ENCODE measurements around the gene TXNL4A.

Gene TXNL4A

DNA sequence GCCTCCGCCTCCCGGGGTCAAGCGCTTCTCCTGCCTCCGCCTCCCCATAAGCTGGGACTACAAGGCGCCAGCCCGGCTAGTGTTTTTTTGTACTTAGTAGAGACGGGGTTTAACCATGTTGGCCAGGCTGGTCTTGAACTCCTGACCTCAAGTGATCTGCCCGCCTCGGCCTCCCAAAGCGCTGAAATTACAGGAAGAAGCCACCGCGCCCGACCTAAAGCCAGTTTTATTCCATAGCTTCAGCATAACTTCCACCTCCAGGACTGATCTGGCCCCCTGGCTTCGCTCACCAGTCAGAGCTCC, 783 bp upstream of the TXNL4A start:
- no peak for FAIRE-seq

DNA sequence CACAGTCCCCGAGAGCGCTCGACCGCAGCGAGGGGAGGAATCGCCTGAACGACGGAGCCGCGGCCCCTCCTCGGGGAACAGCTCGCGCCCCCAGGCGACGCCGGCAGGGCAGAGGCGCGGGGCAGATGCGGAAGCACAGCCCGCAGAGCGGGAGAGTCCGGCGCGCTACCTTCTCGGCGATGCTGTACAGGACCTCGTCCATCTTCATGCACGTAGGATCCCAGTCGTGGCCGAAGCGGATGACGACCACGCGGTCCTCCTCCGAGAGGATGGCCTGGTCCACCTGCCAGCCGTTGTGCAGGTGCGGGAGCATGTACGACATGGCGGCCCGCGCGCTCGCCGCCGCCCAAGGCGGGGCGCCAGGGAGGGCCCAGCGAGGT, 302 bp downstream of the TXNL4A start:
- no peak for FAIRE-seq

DNA sequence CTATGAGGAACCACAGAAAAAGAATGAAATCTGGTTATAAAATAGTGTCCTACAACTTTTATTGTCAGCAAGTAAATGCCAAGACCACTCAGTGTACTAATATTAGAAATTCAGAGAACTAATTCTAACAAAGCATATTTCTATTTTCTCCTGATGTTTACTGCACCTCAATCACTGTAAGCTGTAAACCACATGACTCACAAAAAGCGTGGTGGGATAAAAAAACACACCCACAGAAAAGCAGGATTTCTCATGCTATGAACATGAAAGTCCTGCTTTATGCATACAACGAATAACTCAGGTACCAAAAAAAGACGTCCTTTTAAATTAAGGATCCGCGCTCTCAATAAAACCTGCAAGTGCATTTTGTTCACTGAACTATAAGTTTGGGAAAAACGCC, 797 bp downstream of the TXNL4A start:
- FAIRE-seq = no peak

DNA sequence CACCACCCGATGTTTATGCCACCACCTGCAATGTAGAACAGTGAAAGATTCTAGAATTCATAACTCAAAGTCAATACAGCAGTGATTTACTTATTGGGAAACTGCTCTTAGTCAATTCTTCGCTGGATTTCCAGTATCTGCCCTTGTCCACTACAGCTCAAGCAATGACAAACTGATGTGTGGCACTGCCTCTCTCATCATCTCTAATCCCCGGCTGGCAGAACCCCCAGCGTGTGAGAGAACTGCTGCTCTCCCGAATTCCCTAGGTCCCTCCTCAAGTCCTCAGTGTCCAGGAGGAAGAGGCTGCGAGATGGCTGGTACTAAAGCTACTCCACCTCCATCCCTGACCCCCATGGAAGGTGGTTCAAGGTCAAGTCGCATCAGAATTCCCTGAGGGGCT, 1.6 kb downstream of the TXNL4A start:
- no peak for FAIRE-seq

DNA sequence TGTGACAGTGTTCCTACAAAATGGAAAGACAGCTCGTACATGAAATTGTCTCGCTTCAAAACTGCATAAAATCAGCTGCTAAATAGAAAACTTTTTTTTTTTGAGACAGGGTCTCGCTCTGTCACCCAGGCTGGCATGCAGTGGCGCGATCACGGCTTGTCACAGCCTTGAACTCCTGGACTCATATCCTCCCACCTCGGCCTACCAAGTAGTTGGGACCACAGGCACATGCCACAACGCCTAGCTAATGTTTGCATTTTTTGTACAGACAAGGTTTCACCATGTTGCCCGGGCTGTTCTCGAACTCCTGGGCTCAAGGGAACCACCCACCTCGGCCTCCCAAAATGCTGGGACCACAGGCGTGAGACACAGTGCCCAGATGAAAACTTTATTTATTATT, 3.2 kb downstream of the TXNL4A start:
- FAIRE-seq = no peak

DNA sequence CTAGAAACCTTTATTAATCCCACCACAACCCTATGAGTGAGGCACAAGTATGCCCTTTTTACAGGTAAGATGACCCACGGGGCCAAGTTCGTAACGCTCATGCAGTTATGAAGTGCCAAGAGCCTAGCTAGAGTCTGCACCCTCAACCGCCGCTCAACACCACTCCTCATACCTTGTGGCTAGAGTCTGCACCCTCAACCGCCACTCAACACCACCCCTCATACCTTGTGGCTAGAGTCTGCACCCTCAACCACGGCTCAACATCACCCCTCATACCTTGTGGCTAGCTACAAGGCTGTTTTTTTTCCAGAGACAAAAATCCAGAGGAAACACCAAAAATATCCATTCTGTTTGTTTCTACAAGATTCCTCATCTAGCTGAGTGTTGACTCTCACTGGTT, 4.6 kb downstream of the TXNL4A start:
- no peak for FAIRE-seq

DNA sequence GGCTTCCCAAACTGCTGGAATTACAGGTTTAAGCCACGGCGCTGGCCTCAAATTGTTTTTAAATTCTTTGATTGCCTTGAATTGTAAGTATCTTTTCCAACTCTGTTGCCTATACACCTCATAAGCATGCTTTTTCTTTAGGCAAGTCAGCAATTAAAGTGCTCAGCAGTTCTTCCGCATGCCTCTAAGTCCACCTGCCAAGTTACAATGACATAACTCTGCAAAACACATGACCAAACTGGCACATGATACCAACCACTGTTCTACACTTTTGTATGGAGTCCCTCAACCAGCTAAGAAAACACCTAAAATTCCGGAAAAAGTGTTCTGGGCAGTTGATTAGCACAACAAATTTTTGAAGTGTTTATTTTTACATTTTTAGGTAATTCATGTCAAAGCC, 5.1 kb downstream of the TXNL4A start:
- FAIRE-seq = no peak

DNA sequence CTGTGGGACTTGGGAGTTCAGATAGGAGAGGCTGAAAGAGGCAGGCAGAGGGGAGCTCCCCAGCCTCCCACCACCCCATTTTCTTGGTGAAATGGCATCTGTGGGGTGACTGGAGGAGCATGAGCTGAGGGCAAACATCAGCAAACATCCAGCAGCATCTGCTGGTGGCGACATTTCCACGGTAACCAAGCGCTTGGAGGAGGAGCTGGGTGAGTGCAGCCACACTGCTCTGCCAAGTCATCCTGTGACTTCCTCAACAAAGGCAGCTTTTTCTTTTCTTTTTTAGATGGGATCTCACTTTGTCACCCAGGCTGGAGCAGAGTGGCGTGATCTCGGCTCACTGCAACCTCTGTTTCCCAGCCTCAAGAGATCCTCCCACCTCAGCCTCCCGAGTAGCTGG, 5.6 kb downstream of the TXNL4A start:
- FAIRE-seq = no peak

DNA sequence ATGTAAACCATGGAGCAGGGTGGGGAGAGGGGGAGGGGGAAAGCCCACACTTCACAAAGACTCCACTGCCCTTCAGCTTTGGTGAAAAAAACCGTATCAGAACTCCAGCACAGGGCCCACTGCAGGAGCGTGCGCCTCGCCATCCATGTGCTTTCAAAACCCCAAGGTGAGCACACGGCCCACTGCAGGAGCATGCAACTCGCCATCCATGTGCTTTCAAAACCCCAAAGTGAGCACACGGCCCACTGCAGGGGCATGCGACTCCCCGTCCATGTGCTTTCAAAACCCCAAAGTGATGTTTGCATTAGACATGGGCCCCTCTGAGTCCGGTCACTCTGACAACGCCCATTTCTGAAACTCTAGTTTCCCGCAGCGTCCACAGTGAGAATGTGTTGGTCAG, 7.8 kb downstream of the TXNL4A start:
- FAIRE-seq = no peak

DNA sequence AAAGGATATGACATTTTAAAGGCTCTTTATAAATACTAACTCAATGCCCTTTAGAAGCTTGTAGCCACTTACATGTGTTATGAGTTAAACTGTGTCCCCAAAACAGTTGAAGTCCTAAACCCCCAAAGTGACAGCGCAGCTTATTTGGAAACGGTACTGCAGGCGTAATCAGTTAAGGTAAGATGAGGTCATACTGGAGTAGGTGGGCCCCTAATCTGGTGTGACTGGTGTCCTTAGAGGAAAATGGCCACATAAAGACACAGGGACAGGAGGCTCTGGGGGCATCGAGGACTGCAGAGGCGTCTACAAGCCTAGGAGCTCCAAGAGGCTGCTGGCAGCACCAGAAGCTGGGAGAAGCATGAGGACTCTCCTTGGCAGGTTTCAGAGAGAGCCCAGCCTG, 8.5 kb downstream of the TXNL4A start:
- FAIRE-seq = no peak

DNA sequence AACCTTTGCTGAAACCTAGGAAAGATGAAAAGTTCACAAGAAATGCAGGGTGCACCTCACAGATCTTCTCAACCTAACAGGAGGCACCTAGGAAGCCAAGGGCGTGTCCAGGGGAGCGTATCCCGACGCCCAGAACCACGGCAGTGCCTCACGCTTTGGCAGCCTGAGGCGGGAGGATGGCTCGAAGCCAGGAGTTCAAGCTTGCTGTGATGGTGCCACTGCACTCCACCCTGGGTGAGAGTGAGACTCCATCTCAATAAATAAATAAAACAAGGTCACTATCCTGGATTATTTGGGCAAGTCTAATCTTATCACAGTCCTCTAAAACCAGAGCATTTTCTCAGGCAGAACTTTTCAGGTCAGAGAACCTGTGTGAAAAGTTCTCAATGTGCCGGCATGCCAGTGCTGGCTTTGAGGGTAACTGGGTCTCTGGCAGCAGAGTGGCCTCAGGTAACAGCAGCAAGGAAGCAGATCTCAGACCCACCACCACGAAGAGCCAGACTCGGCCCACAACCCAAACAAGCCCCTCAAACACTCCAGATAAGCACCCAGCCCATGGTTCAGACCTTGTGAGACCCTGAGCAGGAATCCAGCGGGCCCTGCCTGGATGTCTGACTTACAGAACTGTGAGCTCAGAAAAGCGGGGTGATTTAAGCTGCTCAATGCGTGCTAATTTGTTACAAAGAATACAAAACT, 12.2 kb downstream of the TXNL4A start:
- FAIRE-seq = no peak

DNA sequence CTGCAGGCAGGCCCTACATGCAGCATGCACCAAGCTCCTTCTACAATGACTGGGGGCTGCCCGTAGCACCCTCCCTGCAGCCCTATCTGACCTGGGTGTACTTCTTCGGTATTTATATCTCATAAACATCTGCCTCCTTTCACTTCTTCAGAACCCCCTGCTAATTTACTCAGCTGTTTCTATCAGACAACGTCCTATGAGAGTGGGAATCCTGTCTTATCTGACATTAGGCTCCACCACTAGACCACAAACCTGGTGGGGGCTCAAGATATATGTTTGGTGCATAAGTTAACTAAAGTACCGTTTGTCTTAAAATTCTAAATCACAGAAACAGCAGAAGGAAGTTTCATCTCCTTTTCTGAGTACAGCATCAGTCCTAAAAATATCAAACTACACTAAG, 13.3 kb downstream of the TXNL4A start:
- no peak for FAIRE-seq

DNA sequence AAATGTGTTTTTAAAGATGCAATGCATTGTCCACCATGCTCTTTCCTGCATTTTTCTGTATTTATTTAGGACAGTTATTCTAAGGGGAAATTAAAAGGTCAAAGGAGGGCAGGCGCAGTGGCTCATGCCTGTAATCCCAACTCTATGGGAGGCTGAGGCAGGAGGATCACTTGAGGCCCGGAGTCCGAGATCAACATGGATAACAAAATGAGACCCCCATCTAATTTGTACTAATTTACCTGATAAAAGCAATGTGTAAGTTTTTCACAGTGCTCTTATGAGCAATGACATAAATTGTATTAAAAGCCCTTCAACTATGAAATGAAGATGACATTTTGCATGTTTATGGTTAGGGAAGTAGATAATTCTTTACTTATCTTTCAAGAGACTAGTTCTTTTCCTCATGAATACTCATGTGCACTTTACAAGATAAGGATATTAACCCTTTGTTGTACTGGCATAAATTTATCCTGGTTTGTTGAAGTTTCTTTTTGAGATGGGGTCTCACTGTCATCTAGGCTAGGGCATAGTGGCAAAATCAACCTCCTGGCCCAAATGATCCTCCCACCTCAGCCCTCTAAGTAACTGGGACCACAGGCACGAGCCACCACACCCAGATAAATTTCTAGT, 14.2 kb downstream of the TXNL4A start:
- FAIRE-seq = no peak

DNA sequence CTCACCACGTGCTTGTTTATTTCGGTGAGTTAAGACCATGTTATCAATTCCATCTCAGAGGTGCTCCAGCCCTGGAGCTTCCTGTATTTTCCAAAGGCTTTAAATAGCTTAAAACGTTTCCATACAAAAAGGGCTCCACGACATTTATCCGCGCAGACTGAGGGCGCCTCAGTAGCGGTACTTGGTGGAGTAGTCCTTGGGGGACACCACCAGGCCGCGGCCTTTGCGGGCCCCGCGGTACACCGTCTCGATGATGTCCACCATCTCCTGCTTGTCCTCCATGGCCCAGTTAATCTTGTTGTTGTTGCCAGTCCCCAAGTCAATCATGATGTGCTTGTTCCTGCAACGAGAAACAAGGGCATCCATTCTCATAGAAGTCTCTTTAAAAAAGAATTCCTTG, 14.8 kb downstream of the TXNL4A start:
- no peak for FAIRE-seq

DNA sequence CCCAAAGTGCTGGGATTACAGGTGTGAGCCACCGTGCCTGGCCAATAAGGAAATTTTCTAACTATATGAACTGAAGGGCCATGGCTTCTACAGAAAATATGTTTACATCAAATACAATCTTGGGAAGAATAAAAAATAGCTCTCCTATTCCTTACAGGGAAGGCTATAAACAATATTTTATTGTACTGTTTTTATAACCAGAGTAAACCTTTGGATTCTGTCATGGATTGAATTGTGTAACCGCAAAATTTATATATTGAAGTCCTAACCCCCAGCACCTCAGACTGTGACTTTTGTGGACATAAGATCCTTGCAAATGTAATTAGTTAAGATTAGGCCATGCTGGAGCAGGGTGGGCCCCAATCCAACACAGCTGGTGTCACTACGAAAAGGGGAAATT, 15.6 kb downstream of the TXNL4A start:
- no peak for FAIRE-seq

DNA sequence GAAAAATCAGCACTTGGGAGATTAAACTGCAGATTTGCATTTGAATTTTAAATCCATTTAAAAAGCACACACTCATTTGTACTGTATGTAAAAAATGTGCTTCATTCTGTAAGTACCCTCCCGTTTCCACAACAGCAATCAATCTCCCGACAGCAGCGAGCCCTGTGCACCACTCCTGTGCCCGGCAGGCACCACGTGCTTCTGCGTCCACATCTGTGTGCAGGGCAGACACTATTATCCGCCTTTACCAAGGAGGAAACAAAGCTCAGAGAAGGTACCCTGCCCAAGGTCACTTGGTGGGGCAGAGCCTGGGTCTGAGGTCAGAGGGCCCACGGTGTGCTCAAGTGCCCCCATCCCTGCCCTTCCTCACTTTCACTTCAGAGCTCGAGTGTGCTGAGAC, 16.4 kb downstream of the TXNL4A start:
- no peak for FAIRE-seq

DNA sequence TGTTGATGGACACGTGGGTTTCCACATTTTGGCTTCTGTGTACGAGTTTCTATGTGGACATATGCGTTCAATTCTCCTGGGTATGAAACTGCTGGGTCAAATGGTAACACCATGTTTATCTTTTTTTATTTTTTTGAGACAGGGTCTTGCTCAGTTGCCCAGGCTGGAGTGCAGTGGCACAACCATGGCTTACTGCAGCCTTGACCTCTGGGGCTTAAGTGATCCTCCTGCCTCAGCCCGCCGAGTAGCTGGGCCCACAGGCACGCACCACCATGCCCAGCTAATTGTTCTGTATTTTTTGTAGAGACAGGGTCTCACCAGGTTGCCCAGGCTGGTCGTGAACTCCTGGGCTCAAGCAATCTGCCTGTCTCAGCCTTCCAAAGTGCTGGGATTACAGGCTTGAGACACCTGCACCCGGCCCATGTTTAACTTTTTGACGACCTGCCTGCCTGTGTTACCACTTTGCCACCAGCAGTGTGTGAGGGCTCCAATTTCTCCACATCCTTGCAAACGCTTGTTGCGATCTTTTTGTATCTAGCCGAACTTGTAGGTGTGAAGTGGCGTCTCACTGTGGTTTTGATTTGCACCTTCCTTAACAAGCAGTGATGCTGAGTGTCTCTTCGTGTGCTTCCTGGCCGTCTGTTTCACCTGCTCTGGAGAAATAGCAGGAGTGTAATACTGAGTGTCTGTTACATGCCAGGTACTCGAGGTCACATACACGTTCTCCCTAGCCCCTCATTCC, 17.0 kb downstream of the TXNL4A start:
- FAIRE-seq = no peak

DNA sequence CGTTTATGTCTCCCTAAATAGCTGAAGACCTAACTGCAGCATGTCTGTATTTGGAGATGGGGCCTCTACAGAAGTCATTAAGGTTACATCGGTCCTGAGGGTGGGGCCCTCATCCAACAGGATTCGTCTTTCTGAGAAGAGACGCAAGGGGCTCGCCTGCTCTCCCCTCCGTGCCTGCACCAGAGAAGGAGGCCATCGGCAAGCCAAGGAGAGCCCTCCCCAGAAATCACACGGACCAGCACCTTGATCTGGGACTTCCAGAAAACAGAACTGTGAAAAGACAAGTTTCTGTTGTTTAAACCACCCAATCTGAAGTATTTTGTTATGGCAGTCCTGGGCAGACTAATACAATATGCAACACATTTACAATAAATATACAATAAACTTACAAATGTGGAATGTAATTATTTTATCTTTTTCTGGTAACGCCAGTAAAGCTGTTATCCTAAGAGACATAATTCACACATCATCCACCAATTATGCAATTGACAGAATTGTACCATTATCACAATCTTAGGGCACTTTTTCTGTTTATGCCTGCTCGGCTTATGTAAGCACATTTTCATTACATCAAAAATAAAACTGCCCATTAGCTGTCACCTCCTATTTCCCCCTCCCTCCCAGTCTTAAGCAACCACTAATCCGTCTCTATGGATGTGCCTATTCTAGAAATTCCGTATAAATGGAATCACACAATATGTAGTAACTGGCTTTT, 17.8 kb downstream of the TXNL4A start:
- FAIRE-seq = no peak

DNA sequence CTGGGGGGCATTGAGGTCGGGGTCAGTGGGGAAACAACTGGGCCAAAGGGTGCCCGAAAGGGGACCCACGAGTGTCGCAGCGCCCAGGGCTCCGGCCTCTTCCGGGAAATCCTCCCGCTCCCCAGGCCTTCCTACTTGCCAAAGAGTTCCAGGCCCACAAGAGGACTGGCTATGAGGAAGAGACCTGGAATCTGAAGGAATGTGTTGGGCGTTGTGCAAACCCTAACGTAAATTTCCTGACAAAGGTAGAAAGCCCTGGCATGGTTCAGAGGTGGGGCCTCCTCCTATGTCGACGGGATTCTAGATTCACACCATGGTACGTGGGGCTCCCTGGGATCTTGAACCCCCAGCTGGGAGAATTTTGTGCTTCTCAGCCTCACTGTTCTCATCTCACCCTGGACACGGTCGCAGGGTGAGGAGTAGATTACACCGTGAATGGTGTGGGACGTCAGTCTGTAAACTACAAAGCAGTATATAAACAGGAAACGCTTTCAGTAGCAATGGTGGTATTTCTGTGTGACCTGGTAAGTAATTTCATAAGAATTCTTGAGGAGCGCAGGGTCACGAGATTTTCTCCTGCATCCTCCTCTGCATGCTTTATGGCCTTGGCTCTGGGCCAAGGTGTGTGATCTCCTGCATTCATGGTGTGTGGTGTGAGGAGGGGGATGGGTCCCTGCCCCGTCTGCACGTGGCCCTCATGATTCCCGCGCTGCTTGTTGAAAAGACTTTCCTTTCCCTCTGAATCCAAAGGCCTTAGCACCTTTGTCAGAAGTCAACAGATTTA, 23.1 kb downstream of the TXNL4A start:
- FAIRE-seq = no peak

DNA sequence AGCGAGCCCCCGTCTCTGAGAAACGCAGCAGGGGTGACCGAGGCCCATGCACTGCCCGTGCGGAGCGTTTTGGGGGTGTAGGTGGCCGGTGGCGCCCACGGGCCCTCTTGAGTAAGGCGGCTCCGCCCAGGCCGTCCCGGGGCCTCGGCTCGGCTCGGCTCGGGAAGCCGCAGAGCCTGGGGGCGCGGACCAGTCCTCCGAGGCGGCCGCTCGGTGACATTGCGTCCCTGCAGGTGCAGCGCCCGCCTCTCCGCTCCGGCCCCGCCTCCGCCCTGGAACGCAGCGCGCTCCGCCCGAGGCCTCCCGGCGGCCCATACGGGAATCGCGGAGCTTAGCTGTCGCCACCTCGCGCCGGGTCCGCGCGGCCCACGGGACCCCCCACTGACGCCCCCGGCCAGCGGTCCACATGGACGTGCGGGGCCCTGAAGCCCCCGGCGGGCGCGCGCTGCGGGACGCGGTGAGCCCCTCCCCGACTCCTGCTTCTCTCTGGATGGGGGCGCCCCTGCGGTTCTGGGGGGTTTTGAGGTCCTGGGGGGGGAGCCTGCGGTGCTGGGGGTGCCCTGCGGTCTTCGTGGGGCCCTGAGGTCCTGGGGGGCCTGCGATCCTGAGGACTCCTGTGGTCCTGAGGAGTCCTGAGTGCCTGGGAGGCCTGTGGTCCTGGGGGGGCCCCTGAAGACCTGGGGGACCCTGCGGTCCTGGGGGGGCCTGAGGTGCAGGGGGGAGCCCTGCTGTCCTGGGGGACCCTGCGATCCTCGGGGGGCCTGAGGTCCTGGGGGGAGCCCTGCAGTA, 23.8 kb downstream of the TXNL4A start, which contains the start of gene HSBP1L1:
TSS of gene HSBP1L1 (plus strand) at position 314 of the 789 bp plus-strand sequence. CDS start at position 407, 93 bp downstream.
- FAIRE-seq = no peak

DNA sequence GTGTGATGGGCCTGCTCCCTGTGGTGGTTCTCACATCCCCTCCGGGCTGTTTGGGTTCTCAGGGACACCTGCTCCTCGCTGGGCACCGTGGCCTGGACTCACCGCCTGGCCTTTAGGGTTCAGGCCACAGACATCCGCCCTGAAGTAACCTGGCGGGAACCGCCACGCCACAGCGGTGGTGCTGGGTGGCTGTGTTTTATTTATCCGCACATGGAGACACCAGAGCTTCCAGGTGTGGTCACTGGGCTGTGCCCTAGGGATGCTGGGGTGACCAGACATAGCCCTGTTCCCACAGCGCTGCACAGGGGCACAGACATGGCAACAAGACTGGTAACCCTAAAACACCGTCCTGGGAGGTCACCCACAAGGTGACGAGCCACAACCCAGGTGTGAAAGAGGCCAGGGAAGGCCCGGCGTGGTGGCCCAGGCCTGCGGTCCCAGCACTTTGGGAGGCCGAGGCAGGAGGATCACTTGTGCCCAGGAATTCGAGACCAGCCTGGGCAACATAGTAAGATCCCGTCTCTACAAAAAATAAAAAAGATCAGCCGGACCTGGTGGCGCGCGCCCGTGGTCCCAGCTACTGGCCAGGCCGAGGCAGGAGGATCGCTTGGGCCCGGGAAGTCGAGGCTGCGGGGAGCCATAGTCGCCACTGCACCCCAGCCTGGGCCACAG, 24.6 kb downstream of the TXNL4A start:
- no peak for FAIRE-seq
